HG02588 (cell line): ENCODE measurements around the gene PMP22.

Experiments used
- ATAC-seq: cut with Tn5 transposase; IDR thresholded peaks from one replicate; pipeline ENCODE4 v1.9.1; 2021; ENCODE audit warnings: mild to moderate bottlenecking, moderate library complexity; ENCODE audit not compliant: unreplicated experiment

PMP22 gene

GRCh38 chr17:15265131-15265530 lies at the start of gene PMP22:
Gene PMP22 (minus strand): TSS chr17:15265326. CDS start chr17:15260727, 4,599 bp downstream.
- ATAC-seq, result no peak

GRCh38 chr17:15311996-15312395 lies 46.9 kb upstream of the PMP22 start:
- ATAC-seq, result no peak

GRCh38 chr17:15309793-15310192 lies 44.7 kb upstream of the PMP22 start:
- no peak for ATAC-seq

DNA sequence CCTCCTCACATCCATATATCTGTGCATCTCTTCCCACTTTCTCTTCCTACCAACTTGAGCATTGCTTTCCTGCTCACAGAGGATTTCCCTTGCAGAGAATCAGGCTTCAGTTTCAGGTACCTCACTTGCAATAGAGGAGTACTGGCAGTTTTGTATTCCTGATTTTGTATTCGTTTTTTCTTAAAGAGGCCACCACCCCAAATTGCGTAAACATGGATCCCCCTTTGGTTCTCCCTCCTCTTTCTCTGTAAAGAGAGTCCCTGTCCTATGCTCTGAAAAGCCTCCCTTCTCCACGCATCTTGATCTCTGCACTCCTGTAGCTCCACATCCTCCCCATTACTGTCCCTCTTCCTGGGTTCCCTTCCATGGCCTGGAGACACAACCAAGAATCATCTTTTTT lies 44.1 kb upstream of the PMP22 start:
- ATAC-seq, result no peak

- no peak for ATAC-seq
These were observed 43.6 kb upstream of the PMP22 start for GRCh38 chr17:15308758-15309157.

DNA sequence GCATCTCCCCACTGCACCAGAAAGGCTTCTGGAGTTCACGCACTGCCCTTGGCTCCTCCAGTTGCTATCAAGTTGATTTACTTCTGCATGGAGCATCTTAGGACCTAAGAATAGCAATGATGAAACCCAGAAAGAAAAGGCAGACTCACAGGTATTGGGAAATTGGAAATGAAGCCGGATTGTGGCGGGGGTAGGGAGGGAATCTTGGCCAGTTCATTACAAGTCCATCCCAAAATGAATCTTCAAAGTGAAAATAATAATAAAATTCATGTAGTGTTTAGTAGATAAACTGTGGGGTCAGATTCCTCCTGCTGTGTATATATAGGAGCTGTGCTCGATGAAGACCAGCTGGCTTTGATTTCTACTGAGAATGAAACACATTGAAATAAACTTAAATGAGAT lies 42.6 kb upstream of the PMP22 start:
- no peak for ATAC-seq

DNA sequence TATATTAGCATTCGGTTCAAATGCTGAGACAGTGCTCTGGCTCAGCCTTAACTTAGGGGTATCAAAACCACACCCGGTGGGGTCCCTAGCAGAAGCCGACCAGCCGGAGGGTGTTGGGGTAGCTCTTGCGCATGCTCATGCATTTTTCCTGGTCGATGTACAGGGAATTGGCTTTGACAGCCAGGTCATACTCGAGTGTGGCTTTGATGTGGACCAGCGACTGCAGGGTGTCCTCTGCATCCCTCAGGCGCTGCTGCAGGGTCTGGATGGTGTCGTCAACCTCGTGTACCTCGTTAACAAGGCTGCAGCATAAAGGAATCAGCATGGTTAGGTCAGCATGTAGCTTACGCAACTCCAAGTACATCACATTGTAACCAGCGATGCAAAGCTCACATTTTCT lies 38.7 kb upstream of the PMP22 start:
- ATAC-seq, result no peak

DNA sequence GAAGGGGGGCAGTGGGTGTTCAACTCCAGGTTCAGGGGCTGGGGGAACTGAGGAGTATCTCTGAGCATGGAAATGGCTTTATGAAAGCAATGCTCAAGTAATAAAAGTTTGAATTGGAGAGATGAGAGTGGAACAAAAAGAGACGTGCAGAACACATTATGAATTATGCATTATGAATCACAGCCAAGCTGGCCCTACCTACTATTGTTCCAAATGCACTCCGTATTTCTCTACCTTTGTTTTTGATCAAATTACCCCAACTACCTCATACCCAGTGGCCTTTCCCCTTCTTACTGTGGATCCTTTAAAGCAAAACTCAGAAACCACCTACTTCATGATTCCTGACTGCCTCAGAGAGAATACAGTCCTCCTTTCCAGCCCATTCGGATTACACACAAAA lies 38.1 kb upstream of the PMP22 start:
- no peak for ATAC-seq

DNA sequence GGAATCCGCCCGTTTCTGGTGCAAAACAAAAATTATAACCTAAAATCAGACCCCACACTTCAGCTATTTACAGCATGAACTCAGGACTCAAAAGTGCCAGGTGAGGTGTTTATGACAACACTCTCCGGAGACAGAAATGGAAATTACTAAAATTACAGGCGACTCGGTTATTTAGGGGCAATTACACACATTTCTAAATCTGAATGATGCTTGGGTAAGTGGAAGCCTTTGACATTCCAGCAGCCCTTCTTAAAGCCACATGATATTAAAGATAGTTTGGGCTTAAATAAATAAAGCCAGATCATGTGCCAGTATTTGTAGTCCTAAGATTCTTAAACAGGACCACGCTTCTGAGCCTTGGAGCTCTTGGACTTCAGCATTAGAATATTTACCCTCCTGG lies 36.7 kb upstream of the PMP22 start:
- no peak for ATAC-seq

DNA sequence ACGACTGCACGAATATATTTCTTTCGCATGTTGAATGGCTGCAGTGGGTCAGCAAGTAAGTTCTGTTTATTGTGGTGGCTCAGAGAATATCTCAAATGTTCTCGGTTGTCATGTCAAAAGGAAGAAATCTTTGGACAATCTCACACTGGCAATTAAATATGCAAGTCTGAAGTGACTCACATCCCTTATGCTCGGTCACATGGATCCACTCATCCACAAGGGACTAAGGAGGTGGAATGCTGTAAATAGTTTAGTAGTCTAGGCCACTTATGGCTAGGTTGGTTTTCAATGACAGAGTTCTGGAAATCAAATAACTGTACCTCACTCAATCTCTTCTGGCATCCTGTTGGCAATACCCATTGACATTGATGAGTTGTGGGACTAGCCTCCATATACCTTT lies 33.0 kb upstream of the PMP22 start:
- no peak for ATAC-seq

DNA sequence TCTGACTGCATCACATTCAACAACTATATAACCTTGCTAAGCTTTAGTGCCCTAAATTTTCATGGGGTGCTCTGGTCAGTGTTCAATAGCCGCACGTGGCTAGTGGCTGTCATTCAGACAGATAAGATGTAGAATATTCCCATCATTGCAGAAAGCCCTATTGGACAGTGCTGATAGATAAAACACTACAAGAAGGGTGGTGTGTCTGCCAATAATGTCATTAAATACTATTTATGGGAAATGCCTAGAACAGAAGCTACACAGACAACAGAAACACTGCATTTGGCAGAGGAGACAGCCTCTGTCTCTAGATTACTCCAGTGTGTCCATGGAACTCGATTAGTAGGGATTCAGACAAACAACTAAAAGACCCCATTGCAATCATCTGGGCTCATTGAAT lies 28.4 kb upstream of the PMP22 start:
- no peak for ATAC-seq

DNA sequence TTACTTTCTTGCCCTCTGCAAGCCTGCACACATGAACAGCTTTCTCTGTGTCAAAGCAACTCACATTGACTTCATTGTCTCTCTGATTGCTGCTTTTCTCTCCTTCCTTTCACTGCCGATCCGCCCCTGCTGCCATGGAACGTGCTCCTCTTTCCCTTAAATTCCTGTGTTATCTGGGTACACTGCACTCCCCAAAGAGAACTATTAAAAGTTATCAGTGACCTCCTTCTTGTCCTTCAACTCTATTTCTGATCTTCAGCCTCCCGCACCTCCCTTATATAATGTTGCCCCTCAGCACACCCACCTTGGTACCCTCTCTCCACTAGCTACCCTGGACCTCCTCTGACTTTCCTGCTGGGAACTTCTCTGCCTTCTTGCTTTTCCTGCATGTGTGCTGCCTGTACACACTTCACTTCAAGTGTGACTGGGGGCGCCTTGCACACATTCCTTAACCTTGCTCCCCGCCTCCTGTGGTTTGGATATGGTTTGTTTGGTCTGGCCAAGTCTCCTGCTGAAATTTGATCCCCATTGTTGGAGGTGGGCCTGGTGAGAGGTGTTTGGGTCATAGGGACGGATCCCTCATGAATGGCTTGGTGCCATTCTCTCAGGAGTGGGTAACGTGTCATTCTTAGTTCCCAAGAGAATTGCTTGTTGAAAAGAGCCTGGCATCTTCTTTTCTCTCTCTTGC lies 26.7 kb upstream of the PMP22 start:
- no peak for ATAC-seq

DNA sequence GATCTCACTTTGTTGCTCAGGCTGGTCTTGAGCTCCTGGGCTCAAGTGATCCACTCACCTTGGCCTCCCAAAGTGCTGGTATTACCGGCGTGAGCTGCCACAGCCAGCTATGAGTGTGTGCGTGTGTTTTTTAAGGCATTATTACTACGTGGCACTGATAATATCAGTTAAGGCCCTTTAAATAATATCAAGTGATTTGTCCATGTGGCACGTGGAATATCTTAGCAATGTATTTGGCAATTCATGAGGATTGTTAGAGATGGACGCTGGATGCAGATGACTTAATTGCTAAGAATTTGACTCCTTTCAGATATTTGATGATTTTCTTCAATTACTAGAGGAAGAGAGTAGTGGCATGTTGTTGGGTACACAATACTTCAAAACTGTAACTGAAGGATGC lies 25.5 kb upstream of the PMP22 start:
- no peak for ATAC-seq

- ATAC-seq, result no peak
These were observed 24.4 kb upstream of the PMP22 start for GRCh38 chr17:15289285-15290183.

GRCh38 chr17:15288859-15289258 lies 23.7 kb upstream of the PMP22 start:
- ATAC-seq, result no peak

DNA sequence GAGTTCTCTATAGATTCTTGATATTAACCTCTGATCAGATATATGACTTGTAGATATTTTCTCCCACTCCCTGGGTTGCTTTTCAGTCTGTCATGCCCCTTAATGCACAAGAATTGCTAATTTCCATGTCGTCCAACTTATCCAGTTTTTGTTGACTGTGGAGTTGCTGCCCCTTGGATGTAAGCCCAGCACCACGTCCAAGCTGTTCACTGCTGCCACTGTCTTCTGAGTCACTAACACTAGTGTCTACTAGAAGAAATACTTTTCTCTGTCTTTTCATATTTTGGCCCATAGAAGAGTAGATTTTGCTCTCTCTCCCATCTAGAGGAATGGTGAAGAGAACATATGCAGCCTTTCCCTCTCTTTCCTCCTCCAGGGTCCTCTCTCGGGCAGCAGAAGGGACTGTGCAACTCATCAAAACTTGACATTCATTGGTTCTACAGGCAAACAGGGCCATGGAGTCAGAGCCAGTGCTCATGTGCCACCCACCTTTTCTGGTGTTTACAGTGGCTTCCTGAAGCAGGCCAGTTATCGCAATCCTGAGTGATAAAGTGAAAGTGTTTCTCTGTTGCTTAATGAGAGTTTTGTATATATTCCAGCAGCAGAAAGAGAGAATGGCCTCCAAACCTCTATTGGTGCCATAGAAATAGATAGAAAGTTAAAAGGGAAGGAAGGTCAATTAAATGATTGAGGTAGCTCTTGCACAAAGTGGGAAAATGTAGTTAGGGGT lies 22.6 kb upstream of the PMP22 start:
- no peak for ATAC-seq

- no peak for ATAC-seq
These were observed 20.3 kb upstream of the PMP22 start for GRCh38 chr17:15285466-15285865.

- ATAC-seq, result no peak
These were observed 19.4 kb upstream of the PMP22 start for GRCh38 chr17:15284537-15284936.

- ATAC-seq, result no peak
These were observed 19.0 kb upstream of the PMP22 start for GRCh38 chr17:15284107-15284506.

GRCh38 chr17:15281909-15282308 lies 16.8 kb upstream of the PMP22 start:
- ATAC-seq, result no peak

DNA sequence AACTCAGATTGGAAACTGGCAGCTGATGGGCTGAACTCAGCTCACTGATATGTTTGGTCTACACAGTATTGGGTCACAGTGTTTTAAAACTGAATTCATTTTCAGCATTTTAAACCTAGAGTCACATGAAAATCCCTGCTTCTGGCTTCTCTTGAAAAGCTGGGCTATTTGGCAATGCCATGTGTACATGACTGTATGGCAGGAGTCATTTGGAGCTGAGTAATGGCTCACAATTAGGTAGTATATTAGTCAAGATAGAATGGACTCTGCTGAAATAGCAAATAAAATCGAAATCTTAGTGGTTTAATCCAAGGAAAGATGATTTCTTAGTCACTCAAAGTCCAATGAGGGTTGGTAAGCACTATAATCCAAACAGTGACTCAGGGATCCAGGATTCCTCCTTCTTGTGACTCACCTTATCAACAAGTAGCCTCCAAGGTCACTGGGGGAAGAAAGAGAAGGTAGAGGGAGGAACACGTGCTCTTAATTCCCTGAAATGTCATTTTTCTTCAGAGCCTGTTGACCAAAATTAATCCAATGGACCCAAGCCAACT lies 13.9 kb upstream of the PMP22 start:
- no peak for ATAC-seq
